IMR-90 (cell line): ENCODE results near the gene ELMOD3. TPM values are rescaled to one million over a fixed set of nuclear protein-coding genes. Genes with fewer than 3 reads are reported as not detected.

Experiments used
- ATAC-seq: fragments of 200-7000 bp; cut with Tn5 transposase; 2 replicates; pipeline ENCODE4 v1.9.1; 2020; ENCODE audit warnings: low read depth, mild to moderate bottlenecking, moderate library complexity
- BruUV-seq: library from RNA; stranded (reverse); fragments of 400-500 nt; replicated peaks from 2 replicates; lab custom pipeline; 2021; lab: Mats Ljungman, UMichigan
- CTCF ChIA-PET: fragments of 300-600 bp; formaldehyde crosslinking; extraction: SDS; loops from one replicate; lab custom pipeline; 2021; ENCODE audit warnings: antibody characterized with exemption; lab: Yijun Ruan, JAX
- POLR2A ChIA-PET: fragments of 300-600 bp; sonication (Branson Sonifier 250); formaldehyde crosslinking; loops from one replicate; lab custom pipeline; 2022; ENCODE audit warnings: antibody characterized with exemption; ENCODE audit not compliant: unreplicated experiment; lab: Charles Lee
- DNase-seq: peaks from one replicate; pipeline ENCODE4 v3.0.0; 2013
- H2AFZ ChIP-seq: replicated peaks from 2 replicates; pipeline ENCODE3; 2013; ENCODE audit warnings: low read length, mild to moderate bottlenecking; ENCODE audit not compliant: poor library complexity
- H2AK5ac ChIP-seq: 2 replicates; pipeline ENCODE4 v1.6.1; 2013; ENCODE audit warnings: low read depth, low read length, inconsistent platforms
- H2AK9ac ChIP-seq: replicated peaks from 2 replicates; pipeline ENCODE3; 2013; ENCODE audit warnings: mild to moderate bottlenecking, low read depth, low read length, moderate library complexity; ENCODE audit not compliant: poor library complexity
- H2BK120ac ChIP-seq: 2 replicates; pipeline ENCODE4 v1.6.1; 2013; ENCODE audit warnings: low read depth, low read length, inconsistent platforms
- H2BK15ac ChIP-seq: 3 replicates; pipeline ENCODE4 v1.6.1; 2013; ENCODE audit warnings: low read depth, low read length, inconsistent platforms
- H2BK20ac ChIP-seq: 2 replicates; pipeline ENCODE4 v1.6.1; 2013; ENCODE audit warnings: low read depth, mild to moderate bottlenecking, inconsistent platforms, low read length, moderate library complexity
- H2BK5ac ChIP-seq: 2 replicates; pipeline ENCODE4 v1.6.1; 2013; ENCODE audit warnings: mild to moderate bottlenecking, low read depth, low read length, inconsistent platforms; ENCODE audit not compliant: poor library complexity, severe bottlenecking
- H3K14ac ChIP-seq: replicated peaks from 2 replicates; pipeline ENCODE4 v1.6.1; 2013; ENCODE audit warnings: low read depth, low read length, inconsistent platforms
- H3K18ac ChIP-seq: 2 replicates; pipeline ENCODE4 v1.6.1; 2013; ENCODE audit warnings: low read depth, low read length, control low read depth
- H3K23ac ChIP-seq: 2 replicates; pipeline ENCODE4 v1.6.1; 2013; ENCODE audit warnings: low read depth, low read length, inconsistent platforms
- H3K27ac ChIP-seq: 2 replicates; pipeline ENCODE4 v1.5.1; 2013; ENCODE audit warnings: mild to moderate bottlenecking, control low read depth, low read length; ENCODE audit not compliant: insufficient read depth
- H3K27me3 ChIP-seq: 2 replicates; pipeline ENCODE4 v1.6.1; 2013; ENCODE audit warnings: low read length; ENCODE audit not compliant: control insufficient read depth, insufficient read depth
- H3K36me3 ChIP-seq: 2 replicates; pipeline ENCODE4 v1.6.1; 2013; ENCODE audit warnings: low read length, mixed read lengths; ENCODE audit not compliant: control insufficient read depth, insufficient read depth
- H3K4ac ChIP-seq: 2 replicates; pipeline ENCODE4 v1.6.1; 2013; ENCODE audit warnings: low read depth, low read length, inconsistent platforms
- H3K4me1 ChIP-seq: 2 replicates; pipeline ENCODE4 v1.6.1; 2013; ENCODE audit warnings: low read length, mixed read lengths; ENCODE audit not compliant: control insufficient read depth, insufficient read depth
- H3K4me2 ChIP-seq: 2 replicates; pipeline ENCODE4 v1.6.1; 2013; ENCODE audit warnings: low read depth, mild to moderate bottlenecking, control low read depth, low read length, moderate library complexity
- H3K4me3 ChIP-seq: 2 replicates; pipeline ENCODE4 v1.5.1; 2013; ENCODE audit warnings: low read depth, mild to moderate bottlenecking, control low read depth, low read length, moderate library complexity; ENCODE audit not compliant: insufficient read depth
- H3K56ac ChIP-seq: 2 replicates; pipeline ENCODE4 v1.6.1; 2013; ENCODE audit warnings: low read length, inconsistent platforms; ENCODE audit not compliant: insufficient read depth; ENCODE audit errors: extremely low read depth
- H3K79me1 ChIP-seq, 2 experiments: 2 replicates each; pipeline ENCODE4 v1.6.1; 2013; ENCODE audit warnings: low read length in 2 of 2, inconsistent platforms in 1 of 2, low read depth in 1 of 2
- H3K9ac ChIP-seq: 2 replicates; pipeline ENCODE4 v1.6.1; 2013; ENCODE audit warnings: low read depth, low read length, control low read depth
- H3K9me1 ChIP-seq: 2 replicates; pipeline ENCODE4 v1.6.1; 2013; ENCODE audit warnings: low read length, inconsistent platforms; ENCODE audit not compliant: insufficient read depth
- H3K9me3 ChIP-seq: 2 replicates; pipeline ENCODE4 v1.6.1; 2013; ENCODE audit warnings: low read length; ENCODE audit not compliant: control insufficient read depth, insufficient read depth
- H4K20me1 ChIP-seq: 2 replicates; pipeline ENCODE4 v1.6.1; 2013; ENCODE audit warnings: low read length, inconsistent platforms; ENCODE audit not compliant: insufficient read depth
- H4K5ac ChIP-seq: 2 replicates; pipeline ENCODE4 v1.6.1; 2013; ENCODE audit warnings: mild to moderate bottlenecking, low read depth, low read length, control low read depth
- H4K8ac ChIP-seq, 2 experiments: 2 replicates each; pipeline ENCODE4 v1.6.1; 2013; ENCODE audit warnings: low read depth in 2 of 2, low read length in 2 of 2, control low read depth in 1 of 2, inconsistent platforms in 1 of 2
- H4K91ac ChIP-seq: 2 replicates; pipeline ENCODE4 v1.6.1; 2013; ENCODE audit warnings: low read depth, low read length, inconsistent platforms; ENCODE audit not compliant: insufficient read depth
- BHLHE40 ChIP-seq: fragments of 150-350 bp; IDR thresholded peaks from 2 replicates; pipeline ENCODE4 v1.6.1; 2016; ENCODE audit warnings: mild to moderate bottlenecking, low read depth, low read length
- CEBPB ChIP-seq: IDR thresholded peaks from 2 replicates; pipeline ENCODE4 v1.6.1; 2012; ENCODE audit warnings: low read depth, low read length, improper control_type of control experiment
- CHD1 ChIP-seq: IDR thresholded peaks from 2 replicates; pipeline ENCODE4 v1.6.1; 2012; ENCODE audit warnings: low read depth, low read length, improper control_type of control experiment
- FOS ChIP-seq: fragments of 150-350 bp; IDR thresholded peaks from 2 replicates; pipeline ENCODE4 v1.6.1; 2016; ENCODE audit warnings: low read depth, low read length
- MAFK ChIP-seq: IDR thresholded peaks from 2 replicates; pipeline ENCODE4 v1.6.1; 2012; ENCODE audit warnings: low read depth, low read length, improper control_type of control experiment
- MAZ ChIP-seq: IDR thresholded peaks from 2 replicates; pipeline ENCODE4 v1.6.1; 2012; ENCODE audit warnings: low read depth, mild to moderate bottlenecking, low read length, improper control_type of control experiment, moderate library complexity, borderline replicate concordance
- MXI1 ChIP-seq: IDR thresholded peaks from 2 replicates; pipeline ENCODE4 v1.6.1; 2012; ENCODE audit warnings: low read depth, mild to moderate bottlenecking, low read length, moderate library complexity, borderline replicate concordance
- NFE2L2 ChIP-seq: fragments of 150-350 bp; IDR thresholded peaks from 2 replicates; pipeline ENCODE4 v1.6.1; 2016; ENCODE audit warnings: low read depth, mild to moderate bottlenecking, low read length
- POLR2A ChIP-seq: IDR thresholded peaks from 2 replicates; pipeline ENCODE4 v1.6.1; 2012; ENCODE audit warnings: mild to moderate bottlenecking, low read depth, low read length
- RAD21 ChIP-seq: IDR thresholded peaks from 2 replicates; pipeline ENCODE4 v1.6.1; 2012; ENCODE audit warnings: low read length, improper control_type of control experiment
- RCOR1 ChIP-seq: IDR thresholded peaks from 2 replicates; pipeline ENCODE4 v1.6.1; 2012; ENCODE audit warnings: mild to moderate bottlenecking, low read length, improper control_type of control experiment; ENCODE audit not compliant: insufficient replicate concordance
- RFX5 ChIP-seq: IDR thresholded peaks from 2 replicates; pipeline ENCODE4 v1.8.0; 2012; ENCODE audit warnings: low read depth, mild to moderate bottlenecking, low read length, moderate library complexity
- SMC3 ChIP-seq: fragments of 150-350 bp; IDR thresholded peaks from 2 replicates; pipeline ENCODE4 v1.6.1; 2016; ENCODE audit warnings: low read depth, mild to moderate bottlenecking, antibody characterized with exemption, low read length, moderate library complexity
- WGBS, 2 experiments: methylation state at CpG; one replicate each; pipeline versions ENCODE4 v1.1.5 to v1.1.7; 2013; ENCODE audit warnings: missing lambda C conversion rate in 2 of 2; ENCODE audit not compliant: insufficient read length in 1 of 2; ENCODE audit errors: extremely low coverage in 2 of 2; 5-methylcytosine and 5-hydroxymethylcytosine counted together
- dilution Hi-C: fragments of 300-500 bp; cut with HindIII; formaldehyde crosslinking; loops from one replicate; pipeline ENCODE4 v1.14.3; 2018; ENCODE audit warnings: low sequenced_read_pairs; ENCODE audit not compliant: unreplicated experiment
- in situ Hi-C: fragments of 300-500 bp; cut with MboI; formaldehyde crosslinking; loops from 3 replicates; pipeline ENCODE4 v1.14.3; 2019; ENCODE audit warnings: low sequenced_read_pairs, inconsistent platforms, mixed read lengths
- intact Hi-C: fragments of 100-400 bp; cut with micrococcal nuclease; formaldehyde crosslinking; loops from 2 replicates; pipeline ENCODE4 v1.10.0; 2022
- polyA plus RNA-seq, 3 experiments: library from polyadenylated mRNA; depleted of rRNA; stranded (reverse); fragments of >200 nt; gene quantifications; 2 replicates each; pipeline ENCODE4 v1.2.3, GENCODE V29; 2012; ENCODE audit warnings: low replicate concordance in 1 of 3
- total RNA-seq: library from RNA; depleted of rRNA; stranded (reverse); fragments of >200 nt; gene quantifications from 2 replicates; pipeline ENCODE4 v1.2.3, GENCODE V29; 2012
- TF ChIP-seq, protein P1 (sequence below): conservative IDR thresholded peaks from 2 replicates; pipeline ENCODE4 v1.5.1; 2012; ENCODE audit warnings: mild to moderate bottlenecking, low read depth, low read length, improper control_type of control experiment
- TF ChIP-seq, protein P2 (sequence below): fragments of 150-350 bp; IDR thresholded peaks from 2 replicates; pipeline ENCODE4 v1.6.1; 2016; ENCODE audit warnings: low read depth, mild to moderate bottlenecking, low read length, moderate library complexity, borderline replicate concordance
- TF ChIP-seq, protein P3 (sequence below): fragments of 150-350 bp; IDR thresholded peaks from 2 replicates; pipeline ENCODE4 v1.6.1; 2017; ENCODE audit warnings: mild to moderate bottlenecking, antibody characterized with exemption, low read length, low read depth

The ELMOD3 gene
- total and polyA plus RNA-seq, 2 of the 4 experiments (the other 2 are of a cell fraction) = 13.1 to 20.7 TPM

DNA sequence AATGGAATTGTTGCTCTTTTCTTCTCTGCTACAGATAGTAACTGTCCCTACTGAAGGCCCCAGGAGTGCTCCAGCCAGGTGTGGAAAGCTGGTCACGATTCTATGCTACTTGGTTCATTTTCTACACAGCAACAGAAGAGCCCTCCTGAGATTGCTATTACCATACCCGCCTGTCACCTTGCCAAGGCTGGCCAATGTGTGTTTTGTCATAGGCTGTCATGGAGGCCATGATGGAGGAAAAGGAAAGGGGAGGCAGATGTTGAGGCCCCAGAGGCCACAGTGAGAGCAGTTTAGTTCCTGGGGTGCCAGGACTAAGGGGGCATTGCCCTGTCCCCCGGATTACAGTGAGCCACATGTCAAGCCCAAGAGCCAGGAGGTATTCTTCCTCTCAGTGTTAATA, 952 bp downstream of the ELMOD3 start:
- H3K9me3 ChIP-seq = no peaks in the 10 kb centered on the region
- H4K8ac ChIP-seq = peak overlapping the region; percentile 88 to 99; a peak in 3 of 4 replicates
- no peak overlapping the region; the same call in 1 of the 2 replicates for H3K27ac ChIP-seq
- H3K18ac ChIP-seq = no peak overlapping the region
- H3K23ac ChIP-seq = 0 out of 2 replicates have a peak overlapping the region, but pooled peaks have one; percentile 39
- H3K14ac ChIP-seq = 0 out of 2 replicates have a peak overlapping the region, but pooled peaks have one; percentile 39
- DNase-seq (no peak), ATAC-seq (no peak)
- H2AK9ac ChIP-seq = peak overlapping the region; percentile 62
- peak overlapping the region; percentile 12; the same call in 1 of the 2 replicates for H4K5ac ChIP-seq
- no peak overlapping the region for H2BK5ac ChIP-seq
- TF ChIP-seq RCOR1 (no peak), MAFK (no peak), CEBPB (no peak), SMC3 (no peak), RAD21 (no peak), POLR2A (no peak), FOS (no peak), BHLHE40 (no peak), CHD1 (no peak), MAZ (no peak), MXI1 (no peak), NFE2L2 (no peak), RFX5 (no peak)
- TF ChIP-seq, protein P1, sequence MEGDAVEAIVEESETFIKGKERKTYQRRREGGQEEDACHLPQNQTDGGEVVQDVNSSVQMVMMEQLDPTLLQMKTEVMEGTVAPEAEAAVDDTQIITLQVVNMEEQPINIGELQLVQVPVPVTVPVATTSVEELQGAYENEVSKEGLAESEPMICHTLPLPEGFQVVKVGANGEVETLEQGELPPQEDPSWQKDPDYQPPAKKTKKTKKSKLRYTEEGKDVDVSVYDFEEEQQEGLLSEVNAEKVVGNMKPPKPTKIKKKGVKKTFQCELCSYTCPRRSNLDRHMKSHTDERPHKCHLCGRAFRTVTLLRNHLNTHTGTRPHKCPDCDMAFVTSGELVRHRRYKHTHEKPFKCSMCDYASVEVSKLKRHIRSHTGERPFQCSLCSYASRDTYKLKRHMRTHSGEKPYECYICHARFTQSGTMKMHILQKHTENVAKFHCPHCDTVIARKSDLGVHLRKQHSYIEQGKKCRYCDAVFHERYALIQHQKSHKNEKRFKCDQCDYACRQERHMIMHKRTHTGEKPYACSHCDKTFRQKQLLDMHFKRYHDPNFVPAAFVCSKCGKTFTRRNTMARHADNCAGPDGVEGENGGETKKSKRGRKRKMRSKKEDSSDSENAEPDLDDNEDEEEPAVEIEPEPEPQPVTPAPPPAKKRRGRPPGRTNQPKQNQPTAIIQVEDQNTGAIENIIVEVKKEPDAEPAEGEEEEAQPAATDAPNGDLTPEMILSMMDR = no peak
- TF ChIP-seq, protein P2, sequence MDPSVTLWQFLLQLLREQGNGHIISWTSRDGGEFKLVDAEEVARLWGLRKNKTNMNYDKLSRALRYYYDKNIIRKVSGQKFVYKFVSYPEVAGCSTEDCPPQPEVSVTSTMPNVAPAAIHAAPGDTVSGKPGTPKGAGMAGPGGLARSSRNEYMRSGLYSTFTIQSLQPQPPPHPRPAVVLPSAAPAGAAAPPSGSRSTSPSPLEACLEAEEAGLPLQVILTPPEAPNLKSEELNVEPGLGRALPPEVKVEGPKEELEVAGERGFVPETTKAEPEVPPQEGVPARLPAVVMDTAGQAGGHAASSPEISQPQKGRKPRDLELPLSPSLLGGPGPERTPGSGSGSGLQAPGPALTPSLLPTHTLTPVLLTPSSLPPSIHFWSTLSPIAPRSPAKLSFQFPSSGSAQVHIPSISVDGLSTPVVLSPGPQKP = no peak
- TF ChIP-seq, protein P3, sequence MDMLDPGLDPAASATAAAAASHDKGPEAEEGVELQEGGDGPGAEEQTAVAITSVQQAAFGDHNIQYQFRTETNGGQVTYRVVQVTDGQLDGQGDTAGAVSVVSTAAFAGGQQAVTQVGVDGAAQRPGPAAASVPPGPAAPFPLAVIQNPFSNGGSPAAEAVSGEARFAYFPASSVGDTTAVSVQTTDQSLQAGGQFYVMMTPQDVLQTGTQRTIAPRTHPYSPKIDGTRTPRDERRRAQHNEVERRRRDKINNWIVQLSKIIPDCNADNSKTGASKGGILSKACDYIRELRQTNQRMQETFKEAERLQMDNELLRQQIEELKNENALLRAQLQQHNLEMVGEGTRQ = no peak
- H3K9me1 ChIP-seq = peaks cover 16% of the 10 kb centered on the region
- H3K9ac ChIP-seq = peak overlapping the region; percentile 96; the same call in 1 of the 2 replicates
- intact Hi-C loops = loop anchor here (2.0 kb wide), 1 partner anchor 57 kb away; no protein-coding TSS in a partner anchor
- peak overlapping the region; percentile 64 for H3K4me3 ChIP-seq
- H2BK15ac ChIP-seq = no peak overlapping the region
- no CpG with 5 or more reads among the region's 3 CpGs for WGBS, 2 experiments
- POLR2A ChIA-PET = no interaction called here
- dilution Hi-C loops = no loop called here
- H3K36me3 ChIP-seq = peaks cover 22% of the 10 kb centered on the region
- peaks cover 35 to 54% of the 10 kb centered on the region in 2 experiments for H3K79me1 ChIP-seq
- H3K56ac ChIP-seq = no peak overlapping the region
- H3K27me3 ChIP-seq = no peaks in the 10 kb centered on the region
- H4K91ac ChIP-seq = no peak overlapping the region
- H2AK5ac ChIP-seq = no peak overlapping the region; the same call in 1 of the 2 replicates
- peaks cover 6% of the 10 kb centered on the region for H3K4me1 ChIP-seq
- in situ Hi-C loops = no loop called here
- no TSS peak for BruUV-seq
- no peaks in the 10 kb centered on the region for H4K20me1 ChIP-seq
- no peak overlapping the region for H2AFZ ChIP-seq
- CTCF ChIA-PET = interaction anchor here (0.9 kb wide), 1 partner anchor 10 kb away, joined by 3 read pairs; no protein-coding TSS in a partner anchor
- no peak overlapping the region for H2BK20ac ChIP-seq
- no peak overlapping the region for H3K4ac ChIP-seq
- no peak overlapping the region for H2BK120ac ChIP-seq
- H3K4me2 ChIP-seq = peak overlapping the region; percentile 87
